Measurements from ENCODE around the gene PFDN6.
"Not testable (repeated sequence)": the region's sequence is repeated elsewhere in the genome, so short reads cannot be mapped to it uniquely, and the experiment has no call there.

The PFDN6 gene

DNA sequence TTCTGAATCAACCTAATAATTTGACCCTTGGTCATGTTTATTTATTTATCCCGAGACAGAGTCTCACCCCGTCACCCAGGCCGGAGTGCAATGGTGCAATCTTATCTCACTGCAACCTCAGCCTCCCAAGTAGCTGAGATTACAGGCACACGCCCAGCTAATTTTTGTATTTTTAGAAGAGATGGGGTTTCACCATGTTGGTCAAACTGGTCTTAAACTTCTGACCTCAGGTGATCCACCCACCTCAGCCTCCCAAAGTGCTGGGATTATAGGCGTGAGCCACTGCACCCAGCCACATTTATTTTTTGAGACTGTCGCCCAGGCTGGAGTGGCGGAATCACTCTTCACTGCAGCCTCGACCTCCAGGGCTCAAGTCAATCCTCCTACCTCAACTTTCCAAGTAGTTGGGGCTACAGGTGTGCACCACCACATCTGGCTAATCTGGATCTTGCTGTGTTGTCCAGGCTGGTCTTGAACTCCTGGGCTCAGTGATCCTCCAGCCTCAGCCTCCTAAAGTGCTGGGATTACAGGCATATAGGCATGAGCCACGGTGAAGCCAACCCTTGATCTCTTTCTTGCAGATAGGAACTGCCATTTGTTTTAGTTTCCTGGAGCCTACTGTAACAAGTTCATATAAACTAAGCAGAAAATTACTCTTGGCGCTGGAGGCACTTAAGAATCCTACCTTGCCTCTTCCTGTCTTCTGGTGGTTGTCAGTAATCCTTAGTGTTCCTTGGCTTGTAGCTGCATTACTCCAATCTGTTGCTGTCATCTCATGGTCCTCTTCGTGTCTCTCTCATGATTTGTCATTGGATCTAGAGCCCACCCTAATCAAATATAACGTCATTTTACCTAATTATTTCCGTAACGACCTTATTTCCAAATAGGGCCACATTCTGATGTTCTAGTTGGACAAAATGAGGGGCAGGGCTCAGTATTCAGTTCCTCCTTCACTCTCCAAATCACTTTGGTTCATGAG is 15.2 kb upstream of the PFDN6 start:
- no peak for DNase-seq

DNA sequence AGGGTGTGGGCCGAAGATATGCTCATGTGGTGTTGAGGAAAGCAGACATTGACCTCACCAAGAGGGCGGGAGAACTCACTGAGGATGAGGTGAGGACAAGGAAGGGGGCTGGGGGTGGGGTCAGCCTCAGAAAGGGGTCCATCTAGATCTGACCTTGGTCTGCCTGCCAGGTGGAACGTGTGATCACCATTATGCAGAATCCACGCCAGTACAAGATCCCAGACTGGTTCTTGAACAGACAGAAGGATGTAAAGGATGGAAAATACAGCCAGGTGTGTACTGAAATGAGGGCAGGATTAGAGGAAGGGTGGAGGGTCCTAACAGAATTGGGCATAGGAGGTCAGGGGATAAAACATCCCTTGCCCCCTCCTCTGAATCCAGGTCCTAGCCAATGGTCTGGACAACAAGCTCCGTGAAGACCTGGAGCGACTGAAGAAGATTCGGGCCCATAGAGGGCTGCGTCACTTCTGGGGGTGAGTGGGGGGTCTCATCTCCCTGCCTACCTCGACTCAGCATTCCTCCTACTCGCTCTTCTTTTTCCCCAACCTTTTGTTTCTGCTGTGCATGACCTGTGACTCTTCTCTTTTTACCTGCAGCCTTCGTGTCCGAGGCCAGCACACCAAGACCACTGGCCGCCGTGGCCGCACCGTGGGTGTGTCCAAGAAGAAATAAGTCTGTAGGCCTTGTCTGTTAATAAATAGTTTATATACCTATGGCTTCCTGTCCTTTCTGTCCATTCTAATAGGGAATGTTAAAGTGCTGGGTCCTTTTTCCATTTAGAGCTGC is 13.4 kb upstream of the PFDN6 start:
- DNase-seq: not testable (repeated sequence)

DNA sequence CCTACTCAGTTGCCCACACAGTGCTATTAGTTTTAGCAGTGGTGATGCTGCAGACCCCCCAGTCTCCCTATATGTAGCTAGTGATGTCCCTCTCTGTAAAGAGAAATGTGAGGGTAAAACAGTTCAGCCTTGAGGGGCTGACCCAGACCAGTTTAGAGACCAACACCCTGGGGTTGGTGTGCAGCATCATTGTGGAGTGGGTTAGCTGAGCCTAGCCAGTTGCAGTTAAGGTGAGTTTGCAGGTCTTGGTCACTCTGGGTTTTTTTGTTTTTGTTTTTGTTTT is 12.9 kb upstream of the PFDN6 start:
- no peak for DNase-seq

DNA sequence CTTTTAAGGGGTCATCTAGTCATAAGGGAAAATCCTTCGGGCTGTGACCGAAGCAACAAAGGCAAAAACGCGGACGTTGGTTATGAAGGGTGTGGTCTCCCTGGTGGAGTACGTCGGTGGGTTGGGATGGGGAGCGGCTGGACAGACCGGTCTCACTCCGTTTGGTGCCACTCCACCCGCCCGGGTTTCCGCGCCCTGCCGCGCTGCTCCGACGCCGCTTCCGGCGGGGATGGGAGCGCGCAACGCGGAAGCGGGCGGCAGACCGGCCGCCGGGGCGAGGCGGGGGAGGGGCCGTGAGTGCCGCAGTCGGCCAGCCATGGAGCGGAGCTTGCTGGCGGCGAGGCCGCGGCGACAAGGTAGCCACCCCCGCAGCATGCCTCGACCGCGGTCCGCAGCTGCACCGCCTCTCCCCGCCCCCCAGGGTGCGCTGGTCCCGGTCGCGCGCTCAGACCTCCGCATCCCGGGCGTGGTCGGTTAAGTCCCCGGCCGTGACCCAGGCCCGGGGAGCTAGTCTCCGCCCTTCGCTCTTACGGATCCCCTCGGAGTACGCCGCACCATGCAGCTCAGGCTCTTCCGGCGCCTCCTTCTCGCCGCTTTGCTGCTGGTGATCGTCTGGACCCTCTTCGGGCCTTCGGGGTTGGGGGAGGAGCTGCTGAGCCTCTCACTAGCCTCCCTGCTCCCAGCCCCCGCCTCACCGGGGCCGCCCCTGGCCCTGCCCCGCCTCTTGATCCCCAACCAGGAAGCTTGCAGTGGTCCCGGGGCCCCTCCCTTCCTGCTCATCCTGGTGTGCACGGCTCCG is 12.3 kb upstream of the PFDN6 start, which contains the start of gene B3GALT4:
B3GALT4 (plus strand) TSS at position 260 of the 799 bp plus-strand sequence; CDS start at position 557, 297 bp downstream.
- peak; percentile 81 for DNase-seq

DNA sequence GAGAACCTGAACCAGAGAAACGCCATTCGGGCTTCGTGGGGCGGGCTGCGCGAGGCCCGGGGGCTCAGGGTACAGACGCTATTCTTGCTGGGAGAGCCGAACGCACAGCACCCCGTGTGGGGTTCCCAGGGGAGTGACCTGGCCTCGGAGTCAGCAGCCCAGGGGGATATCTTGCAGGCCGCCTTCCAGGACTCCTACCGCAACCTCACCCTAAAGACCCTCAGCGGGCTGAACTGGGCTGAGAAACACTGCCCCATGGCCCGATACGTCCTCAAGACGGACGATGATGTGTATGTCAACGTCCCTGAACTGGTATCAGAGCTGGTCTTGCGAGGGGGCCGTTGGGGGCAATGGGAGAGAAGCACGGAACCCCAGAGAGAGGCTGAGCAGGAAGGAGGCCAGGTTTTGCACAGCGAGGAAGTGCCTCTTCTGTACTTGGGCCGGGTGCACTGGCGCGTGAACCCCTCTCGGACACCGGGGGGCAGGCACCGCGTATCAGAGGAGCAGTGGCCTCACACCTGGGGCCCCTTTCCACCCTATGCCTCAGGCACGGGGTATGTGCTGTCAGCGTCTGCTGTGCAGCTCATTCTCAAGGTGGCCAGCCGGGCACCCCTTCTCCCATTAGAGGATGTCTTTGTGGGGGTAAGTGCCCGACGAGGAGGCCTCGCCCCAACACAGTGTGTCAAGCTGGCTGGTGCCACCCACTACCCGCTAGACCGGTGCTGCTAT is 11.6 kb upstream of the PFDN6 start:
- no peak for DNase-seq

DNA sequence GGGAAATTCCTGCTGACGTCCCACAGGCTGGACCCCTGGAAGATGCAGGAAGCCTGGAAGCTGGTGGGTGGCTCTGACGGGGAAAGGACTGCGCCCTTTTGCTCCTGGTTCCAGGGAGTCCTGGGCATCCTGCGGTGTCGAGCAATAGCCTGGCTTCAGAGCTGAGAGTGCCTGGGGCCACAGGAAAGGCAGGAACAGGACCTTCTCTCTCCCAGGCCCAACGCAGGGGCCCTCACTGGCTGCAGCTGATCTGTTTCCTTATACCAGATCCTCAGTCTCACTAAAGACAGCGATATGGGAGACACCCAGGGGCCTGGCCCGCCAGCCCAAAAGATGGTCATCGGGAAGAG is 11.0 kb upstream of the PFDN6 start:
- no peak for DNase-seq

DNA sequence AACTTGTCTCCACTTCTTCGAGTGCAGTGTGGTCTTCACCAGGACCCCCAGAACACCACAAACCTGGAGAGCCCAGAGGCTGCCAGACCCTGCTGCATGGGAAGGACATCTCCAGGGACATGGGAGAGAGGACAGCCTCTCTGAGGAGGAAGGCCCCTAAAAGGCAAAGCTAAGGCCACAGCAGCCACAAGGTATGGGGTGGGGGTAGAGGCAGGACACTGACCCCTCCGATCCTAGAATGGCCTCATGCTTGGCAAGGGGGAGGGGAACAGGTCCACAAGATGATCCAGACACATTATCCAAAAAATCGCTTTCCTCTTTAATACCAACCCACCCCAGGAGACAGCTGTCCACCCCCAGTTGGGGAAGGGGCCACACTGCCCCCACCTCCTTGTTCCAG is 10.6 kb upstream of the PFDN6 start:
- DNase-seq: no peak

DNA sequence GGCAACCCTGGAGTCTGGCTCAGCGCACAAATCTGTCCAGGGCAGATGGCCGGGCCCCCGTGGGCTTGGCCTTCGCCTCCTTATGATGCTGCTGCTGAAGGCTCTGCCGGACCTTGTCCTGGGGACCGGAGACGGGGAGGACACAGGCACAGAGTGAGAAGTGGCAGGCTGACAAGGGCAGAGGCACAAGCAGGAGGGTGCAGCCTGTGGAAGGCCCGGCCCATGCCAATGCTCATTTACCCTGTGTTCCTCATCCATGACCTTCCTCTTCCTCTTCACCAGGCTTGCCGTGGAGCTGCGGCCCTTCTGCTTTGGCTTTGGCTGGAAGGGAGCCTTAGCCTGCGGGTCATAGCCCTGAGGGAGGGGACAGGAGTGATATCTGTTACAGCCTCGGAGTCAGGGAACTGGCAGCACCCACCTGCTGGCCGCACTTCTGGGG is 10.1 kb upstream of the PFDN6 start:
- DNase-seq: no peak

DNA sequence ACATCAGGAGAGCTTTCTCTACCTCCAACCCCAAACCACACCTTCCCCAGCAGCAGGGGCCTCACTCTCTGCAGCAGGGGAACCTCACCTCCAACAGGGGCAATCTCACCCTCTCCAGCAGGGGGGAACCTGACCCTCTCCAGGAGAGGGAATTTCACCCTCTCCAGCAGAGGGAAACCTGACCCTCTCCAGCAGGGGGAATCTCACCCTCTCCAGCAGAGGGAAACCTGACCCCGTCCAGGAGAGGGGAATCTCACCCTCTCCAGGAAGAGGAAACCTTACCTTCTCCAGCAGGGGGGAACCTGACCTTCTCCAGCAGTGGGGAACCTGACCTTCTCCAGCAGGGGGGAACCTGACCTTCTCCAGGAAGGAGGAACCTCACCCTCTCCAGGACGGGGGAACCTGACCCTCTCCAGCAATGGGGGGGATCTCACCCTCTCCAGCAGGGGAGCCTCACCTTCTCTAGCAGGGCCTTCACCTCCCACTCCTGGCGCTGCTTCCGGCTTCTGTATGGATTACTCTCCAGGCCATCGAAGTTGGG is 9.4 kb upstream of the PFDN6 start:
- no peak for DNase-seq

DNA sequence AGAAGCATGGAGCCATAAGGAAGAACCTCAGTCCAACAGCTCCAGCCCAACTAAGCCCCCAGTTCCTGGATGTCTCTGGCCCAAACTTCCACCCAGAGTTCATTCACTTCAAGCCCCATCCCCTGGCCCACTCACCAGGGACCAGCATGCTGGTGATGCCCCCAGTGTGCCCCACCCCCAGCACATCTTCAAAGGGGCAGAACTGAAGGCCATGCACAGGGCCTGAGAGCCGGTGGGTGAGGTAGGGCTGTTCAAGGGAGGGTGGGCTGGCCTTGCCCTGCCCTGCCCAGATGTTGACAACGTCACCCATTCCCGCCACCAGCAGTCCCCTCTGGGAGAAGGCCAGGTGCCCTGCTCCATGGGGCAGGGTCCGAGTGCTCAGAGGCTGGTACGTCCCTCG is 8.9 kb upstream of the PFDN6 start:
- no peak for DNase-seq

DNA sequence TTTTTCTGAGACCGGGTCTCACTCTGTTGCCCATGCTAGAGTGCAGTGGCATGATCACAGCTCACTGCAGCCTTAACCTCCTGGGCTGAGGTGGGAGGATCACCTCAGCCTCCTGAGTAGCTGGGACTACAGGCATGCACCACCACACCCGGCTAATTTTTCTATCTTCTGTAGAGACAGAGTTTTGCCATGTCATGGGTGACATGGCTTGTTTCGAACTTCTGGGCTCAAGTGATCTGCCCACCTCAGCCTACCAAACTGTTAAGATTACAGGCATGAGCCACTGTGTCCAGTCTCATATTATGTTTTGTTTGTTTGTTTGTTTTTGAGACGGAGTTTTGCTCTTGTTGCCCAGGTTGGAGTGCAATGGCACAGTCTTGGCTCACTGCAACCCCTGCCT is 4.2 kb upstream of the PFDN6 start:
- DNase-seq: not testable (repeated sequence)

DNA sequence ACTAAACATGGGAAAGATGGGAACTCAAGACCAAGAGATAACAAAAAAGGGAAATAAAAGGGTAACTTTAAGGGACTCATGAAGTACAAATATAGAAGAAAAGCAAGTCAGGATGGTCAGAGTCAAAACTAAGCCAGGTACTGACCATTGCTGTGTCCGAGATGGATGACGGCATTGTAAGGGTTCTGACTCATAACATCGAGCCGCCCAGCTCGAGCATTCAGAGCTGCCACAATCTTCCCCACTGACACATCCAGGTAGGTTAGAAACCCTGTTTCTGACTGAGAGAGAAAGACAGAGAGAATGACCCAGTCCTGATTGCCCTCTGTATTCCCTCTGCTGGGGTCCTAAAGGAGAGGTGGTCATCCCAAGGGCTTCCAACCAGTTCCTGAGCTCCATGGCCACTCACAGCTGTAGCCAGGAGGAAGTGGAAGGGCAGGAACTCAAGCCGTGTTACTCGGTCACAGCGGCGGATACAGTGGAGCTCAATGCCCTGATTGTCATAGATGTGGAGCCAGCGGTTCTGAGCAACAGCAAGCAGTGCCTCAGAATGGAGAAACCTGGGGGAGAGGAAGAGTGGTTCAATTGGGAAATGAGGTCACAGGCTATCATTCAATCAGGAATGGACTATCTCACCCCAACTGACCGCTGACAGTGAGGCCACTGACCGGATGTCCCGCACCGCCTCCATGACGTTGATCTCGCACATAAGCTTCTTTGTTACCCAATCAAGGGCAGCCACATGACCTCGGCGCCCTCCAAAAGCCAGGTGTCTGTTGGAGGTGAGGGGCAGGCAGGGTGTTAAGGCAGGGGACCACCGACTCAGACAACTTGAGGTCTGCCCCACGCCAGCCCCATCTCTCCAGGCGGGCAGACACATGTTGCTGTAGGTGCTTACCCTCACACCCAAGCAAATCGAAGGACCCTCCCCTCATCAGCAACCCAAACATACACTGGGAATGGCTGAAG is 2.2 kb upstream of the PFDN6 start:
- no peak for DNase-seq

DNA sequence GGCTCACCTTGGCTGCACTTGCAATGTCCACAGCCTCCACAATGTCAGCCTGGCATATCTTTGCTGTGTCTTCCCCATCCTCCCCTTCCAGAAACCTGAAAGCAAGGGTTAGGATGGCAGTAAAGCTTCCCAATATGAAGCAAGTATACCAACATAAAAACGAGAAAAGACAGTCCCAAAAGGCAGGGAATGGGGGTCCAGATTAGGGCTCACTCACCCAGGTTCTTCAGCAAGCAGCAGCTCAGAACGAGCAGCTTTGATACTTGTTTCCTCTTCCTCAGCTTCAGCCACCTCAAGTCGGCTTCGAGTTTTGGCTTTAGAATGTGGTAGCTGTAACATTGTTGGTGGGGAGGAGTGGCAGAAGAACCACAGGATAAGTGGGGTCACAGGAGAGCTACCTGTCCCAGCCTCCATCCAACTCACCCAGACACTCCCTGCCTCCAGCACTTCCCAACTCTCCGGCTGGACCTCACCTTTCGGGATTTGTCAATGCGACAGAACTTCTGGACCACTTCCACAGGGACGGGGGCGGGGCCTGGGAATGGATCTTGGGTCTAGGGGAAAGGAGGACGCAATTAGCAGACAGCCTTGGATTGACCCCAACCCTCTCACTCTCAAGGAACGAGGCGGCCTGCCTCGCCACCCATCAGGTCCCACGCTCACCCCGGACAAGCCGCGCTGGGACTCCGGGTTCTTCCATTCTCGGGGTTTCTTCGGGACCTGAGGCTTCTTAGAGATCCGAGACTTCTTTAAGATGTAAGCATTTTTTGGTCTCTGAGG is 1.1 kb upstream of the PFDN6 start:
- DNase-seq: no peak

DNA sequence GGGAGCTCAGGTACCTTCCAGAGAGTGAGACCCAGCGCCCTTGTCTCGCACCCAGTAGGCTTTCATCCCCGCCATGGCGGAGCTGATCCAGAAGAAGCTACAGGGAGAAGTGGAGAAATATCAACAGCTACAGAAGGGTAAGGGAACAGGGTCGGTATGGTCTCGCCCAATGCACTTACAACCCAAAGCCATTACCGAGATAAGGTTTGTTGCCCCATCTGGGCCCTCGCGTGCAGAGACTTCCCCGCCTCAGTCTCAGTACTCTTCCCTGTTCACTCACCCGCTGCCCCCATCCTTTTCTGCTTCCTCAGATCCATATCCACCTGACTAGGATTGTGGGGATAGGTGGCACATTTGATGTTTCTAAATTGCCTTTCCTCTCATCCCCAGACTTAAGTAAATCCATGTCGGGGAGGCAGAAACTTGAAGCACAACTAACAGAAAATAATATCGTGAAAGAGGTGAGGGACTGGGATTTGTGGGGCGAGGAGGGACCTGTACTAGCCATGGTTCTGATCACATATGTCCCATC is 449 bp downstream of the PFDN6 start:
- no peak for DNase-seq

DNA sequence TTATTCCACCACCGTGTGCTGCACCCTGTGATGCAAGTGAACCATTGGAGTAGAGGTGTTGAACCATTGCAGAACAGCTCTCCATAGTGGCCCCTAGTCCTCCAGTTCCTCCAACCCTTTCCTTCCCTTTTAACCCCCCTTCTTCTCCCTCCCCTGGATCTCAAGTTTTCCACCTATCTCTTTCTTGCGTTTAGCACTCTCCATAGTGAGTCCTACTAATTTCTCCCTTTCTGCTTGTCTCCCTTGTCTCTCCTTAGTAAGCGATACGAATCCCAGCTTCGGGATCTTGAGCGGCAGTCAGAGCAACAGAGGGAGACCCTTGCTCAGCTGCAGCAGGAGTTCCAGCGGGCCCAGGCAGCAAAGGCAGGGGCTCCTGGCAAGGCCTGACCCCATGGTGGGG is 1.1 kb downstream of the PFDN6 start:
- DNase-seq: no peak

DNA sequence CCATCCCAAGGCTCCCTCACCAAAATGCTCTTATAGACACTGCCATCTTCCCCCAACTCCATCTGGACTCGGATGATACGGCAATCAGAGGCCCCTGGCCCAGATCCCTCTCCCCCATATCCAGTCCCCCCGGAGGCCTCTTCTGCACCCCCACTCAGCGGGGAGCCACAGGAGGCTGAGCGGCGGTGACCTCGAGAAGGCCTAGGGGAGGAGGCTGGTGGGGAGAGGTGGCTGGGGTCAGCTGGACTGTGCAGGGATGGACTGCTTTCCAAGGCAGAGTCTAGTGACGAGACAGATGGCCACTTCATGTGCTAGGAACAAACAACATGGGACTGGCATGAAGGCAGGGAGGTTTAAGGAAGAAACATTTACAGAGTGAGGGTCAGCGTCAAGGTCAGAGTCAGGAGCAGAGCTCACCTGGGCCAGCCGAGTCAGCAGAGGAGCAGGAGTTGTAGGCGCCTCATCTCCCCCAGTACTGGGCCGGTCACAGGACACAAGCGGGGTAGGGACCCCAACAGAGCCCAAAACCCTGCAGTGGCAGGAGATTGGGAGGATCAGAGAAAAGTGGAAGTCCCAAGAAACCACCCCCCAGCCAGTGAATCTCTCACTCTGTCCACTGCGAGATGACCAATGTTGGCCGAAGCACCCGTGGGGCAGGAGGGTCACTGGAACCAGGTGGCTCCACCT is 3.7 kb downstream of the PFDN6 start:
- no peak for DNase-seq

DNA sequence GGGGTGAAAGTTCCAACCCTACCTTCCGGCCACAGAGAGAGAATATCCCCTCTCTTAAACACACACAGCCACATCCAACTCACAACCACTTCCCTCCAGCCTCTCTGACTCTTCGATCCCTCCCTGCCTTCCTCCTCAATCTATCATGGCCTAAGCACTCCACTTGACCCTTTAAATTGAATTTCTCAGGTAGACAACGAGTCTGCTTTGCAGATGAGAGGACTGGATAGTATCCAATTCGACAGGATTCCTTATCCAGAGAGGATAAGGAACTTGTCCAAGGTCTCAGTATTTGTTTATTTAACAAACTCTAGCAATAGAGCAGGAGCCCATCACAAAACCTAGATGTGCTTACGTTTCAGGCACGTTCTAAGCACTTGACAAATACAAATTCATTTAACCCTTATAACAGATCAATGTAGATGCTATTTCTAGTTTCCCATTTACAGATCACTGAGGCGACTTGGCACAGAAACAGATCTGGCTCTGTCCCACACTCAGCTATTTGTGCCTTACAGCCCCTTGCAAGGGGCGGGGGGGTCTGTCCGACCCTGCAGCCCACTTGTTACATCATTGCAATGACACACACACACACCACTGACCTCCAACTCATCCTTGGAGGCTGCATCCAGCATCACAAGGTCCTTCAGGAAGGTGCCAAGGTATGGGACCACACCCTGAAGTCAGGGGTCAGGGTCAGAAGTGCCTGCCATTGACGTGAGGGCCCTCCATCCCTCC is 4.9 kb downstream of the PFDN6 start:
- no peak for DNase-seq

DNA sequence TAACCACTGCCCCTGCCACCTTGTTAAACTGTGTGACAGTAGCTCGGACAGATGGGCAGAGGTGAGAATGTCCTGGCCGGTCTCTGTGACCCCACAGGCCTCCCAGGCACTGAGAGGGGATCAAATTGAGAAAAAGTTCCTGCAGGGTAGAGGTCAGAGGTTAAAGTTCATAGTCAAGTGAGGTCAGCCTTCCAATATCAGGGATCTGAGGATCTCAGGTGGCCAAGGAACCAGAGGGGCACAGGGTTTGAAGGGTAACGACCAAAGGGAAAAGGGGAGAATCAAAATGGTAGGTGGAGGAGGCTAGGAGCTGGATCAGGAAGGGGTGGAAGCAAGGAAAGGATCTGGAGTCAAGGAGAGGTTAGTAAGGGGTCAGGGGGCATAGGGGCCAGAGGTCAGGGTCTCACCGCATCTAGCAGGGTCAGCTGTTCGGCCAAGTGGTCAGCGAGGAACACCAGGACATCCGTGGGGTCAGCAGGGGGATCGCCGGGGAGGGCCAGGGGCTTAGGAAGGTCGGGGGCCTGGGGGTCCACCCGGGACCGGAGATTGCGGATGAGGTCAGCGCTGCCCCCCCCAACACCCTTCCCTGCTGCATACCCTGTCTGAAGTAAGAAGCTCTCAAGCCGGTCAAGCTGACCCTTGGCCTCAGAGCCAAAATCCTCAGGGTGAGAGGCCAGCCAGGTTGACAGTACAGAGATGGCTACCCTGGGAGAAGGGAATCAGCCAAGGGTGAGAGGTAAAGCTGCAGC is 6.4 kb downstream of the PFDN6 start:
- DNase-seq: no peak

Measured in CD4-positive, alpha-beta T cell treated with Interleukin-15 for 1 hour (primary cell).